Peyer's patch (tissue), 4 donors: ENCODE data around the gene CMTM2.

ENCODE experiments used
- CTCF ChIP-seq, 6 experiments: fragments of 450-650 bp in 4 of 6; fragments of 200-600 bp in 2 of 6; sonication (generic) in 1 of 6; IDR thresholded peaks; one replicate each; pipeline ENCODE4 v1.5.1; 2017 to 2019; ENCODE audit warnings: antibody characterized with exemption in 6 of 6, mild to moderate bottlenecking in 3 of 6, moderate library complexity in 1 of 6
- POLR2A ChIP-seq, 2 donors: fragments of 450-650 bp; IDR thresholded peaks; one replicate each; pipeline ENCODE4 v1.5.1; 2017; ENCODE audit warnings: antibody characterized with exemption in 2 of 2, mild to moderate bottlenecking in 2 of 2, moderate library complexity in 2 of 2

- no peak for TF ChIP-seq CTCF (IDR thresholded peaks at IDR 0.05)
- no peak for TF ChIP-seq POLR2A (IDR thresholded peaks at IDR 0.05)
Measured at GRCh38 chr16:66543541-66543940, 35.7 kb upstream of the CMTM2 start.
